Skeletal muscle tissue (tissue), 1 donor: Measurements from ENCODE around the gene ZNF574. TPM values are rescaled to one million over a fixed set of nuclear protein-coding genes. Genes with fewer than 3 reads are reported as not detected.

Experiments used
- total RNA-seq: library from RNA; depleted of rRNA; stranded (reverse); fragments of >200 nt; gene quantifications from one replicate; pipeline ENCODE4 v1.2.3, GENCODE V29; 2014

ZNF574 gene
- total RNA-seq, 1 donor from 2014 or later: 7.8 TPM

Other genes starting within 250 kb of the ZNF574 start
- gene LYPD4, start 231.5 kb upstream of the ZNF574 start, total RNA-seq: not detected
- gene DMRTC2, start 231.1 kb upstream of the ZNF574 start, total RNA-seq: not detected
- gene RPS19, start 215.9 kb upstream of the ZNF574 start, total RNA-seq: 455 TPM
- 1.0 TPM for gene CD79A, start 198.9 kb upstream of the ZNF574 start, total RNA-seq
- 13.6 TPM for gene ARHGEF1, start 193.0 kb upstream of the ZNF574 start, total RNA-seq
- gene ERFL, start 147.7 kb upstream of the ZNF574 start, total RNA-seq: not detected
- gene RABAC1, start 116.8 kb upstream of the ZNF574 start, total RNA-seq: 85.1 TPM
- not detected for gene ATP1A3, start 81.9 kb upstream of the ZNF574 start, total RNA-seq
- gene GRIK5, start 6.0 kb upstream of the ZNF574 start, total RNA-seq: 1.0 TPM
- gene POU2F2, start 56.3 kb downstream of the ZNF574 start, total RNA-seq: 0.52 TPM
- 21.4 TPM for gene DEDD2, start 141.5 kb downstream of the ZNF574 start, total RNA-seq
- 7.8 TPM for gene ZNF526, start 144.1 kb downstream of the ZNF574 start, total RNA-seq
- 5.2 TPM for gene GSK3A, start 166.4 kb downstream of the ZNF574 start, total RNA-seq
- gene ERF, start 179.0 kb downstream of the ZNF574 start, total RNA-seq: 12.0 TPM
- gene CIC, start 193.1 kb downstream of the ZNF574 start, total RNA-seq: 10.4 TPM
- gene PRR19, start 226.0 kb downstream of the ZNF574 start, total RNA-seq: not detected
- 29.2 TPM for gene PAFAH1B3, start 226.5 kb downstream of the ZNF574 start, total RNA-seq
- 0.52 TPM for gene TMEM145, start 237.1 kb downstream of the ZNF574 start, total RNA-seq
- 17.2 TPM for gene MEGF8, start 249.5 kb downstream of the ZNF574 start, total RNA-seq